ENCODE results near the gene ABHD12. TPM values are rescaled to one million over a fixed set of nuclear protein-coding genes. Genes with fewer than 3 reads are reported as not detected.

Gene ABHD12
- total RNA-seq, 1 donor from 2014 or later, result 51.3 TPM

DNA sequence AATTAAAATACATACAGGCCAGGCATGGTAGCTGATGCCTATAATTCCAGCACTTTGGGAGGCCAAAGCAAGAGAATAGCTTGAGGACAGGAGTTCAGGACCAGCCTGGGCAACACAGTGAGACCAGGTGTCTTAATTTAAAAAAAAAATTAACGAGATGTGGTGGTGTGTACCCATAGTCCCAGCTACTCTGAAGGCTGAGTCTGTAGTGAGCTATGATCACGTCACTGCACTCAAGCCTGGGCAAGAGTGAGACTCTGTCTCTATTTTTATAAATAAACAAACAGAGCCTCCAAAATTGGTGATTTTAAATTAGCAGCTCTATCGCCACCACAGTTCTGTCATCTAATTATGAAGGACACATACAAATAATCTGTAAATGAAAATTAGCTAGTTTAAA is 37.9 kb downstream of the ABHD12 start:
- H3K27ac Mint-ChIP-seq (ENCODE audit: unreplicated experiment), result no peak overlapping the region
- H3K4me1 Mint-ChIP-seq, result peaks cover 35% of the 10 kb centered on the region
- H3K36me3 Mint-ChIP-seq (ENCODE audit: low read depth), result no peaks in the 10 kb centered on the region
- TF ChIP-seq, protein P1, sequence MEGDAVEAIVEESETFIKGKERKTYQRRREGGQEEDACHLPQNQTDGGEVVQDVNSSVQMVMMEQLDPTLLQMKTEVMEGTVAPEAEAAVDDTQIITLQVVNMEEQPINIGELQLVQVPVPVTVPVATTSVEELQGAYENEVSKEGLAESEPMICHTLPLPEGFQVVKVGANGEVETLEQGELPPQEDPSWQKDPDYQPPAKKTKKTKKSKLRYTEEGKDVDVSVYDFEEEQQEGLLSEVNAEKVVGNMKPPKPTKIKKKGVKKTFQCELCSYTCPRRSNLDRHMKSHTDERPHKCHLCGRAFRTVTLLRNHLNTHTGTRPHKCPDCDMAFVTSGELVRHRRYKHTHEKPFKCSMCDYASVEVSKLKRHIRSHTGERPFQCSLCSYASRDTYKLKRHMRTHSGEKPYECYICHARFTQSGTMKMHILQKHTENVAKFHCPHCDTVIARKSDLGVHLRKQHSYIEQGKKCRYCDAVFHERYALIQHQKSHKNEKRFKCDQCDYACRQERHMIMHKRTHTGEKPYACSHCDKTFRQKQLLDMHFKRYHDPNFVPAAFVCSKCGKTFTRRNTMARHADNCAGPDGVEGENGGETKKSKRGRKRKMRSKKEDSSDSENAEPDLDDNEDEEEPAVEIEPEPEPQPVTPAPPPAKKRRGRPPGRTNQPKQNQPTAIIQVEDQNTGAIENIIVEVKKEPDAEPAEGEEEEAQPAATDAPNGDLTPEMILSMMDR (conservative IDR thresholded peaks at IDR 0.05), result no peak
- H3K4me3 Mint-ChIP-seq, result no peak overlapping the region
- no peak for DNase-seq (ENCODE audit: low read depth, low spot score)
- H3K27me3 Mint-ChIP-seq (ENCODE audit: low read depth), result no peaks in the 10 kb centered on the region
- no peaks in the 10 kb centered on the region for H3K9me3 Mint-ChIP-seq

DNA sequence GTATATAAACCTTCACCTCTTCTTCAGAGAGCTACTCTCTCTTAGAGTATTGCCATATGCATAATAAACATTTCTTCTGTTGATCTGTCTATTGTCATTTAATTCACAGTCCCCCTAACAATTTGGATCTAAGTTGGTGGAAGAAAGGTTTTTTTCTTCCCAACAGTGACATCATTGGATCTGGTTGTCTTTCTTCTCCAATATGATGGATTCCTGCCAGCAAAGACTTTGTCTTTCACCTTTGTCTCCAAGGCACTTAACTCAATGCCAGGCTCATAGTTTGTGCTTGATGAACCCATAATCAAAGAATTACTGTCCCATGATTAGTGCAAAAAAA is 39.6 kb downstream of the ABHD12 start:
- Mint-ChIP-seq H3K4me3 (no peak overlapping the region), H3K4me1 (peaks cover 22% of the 10 kb centered on the region), H3K9me3 (no peaks in the 10 kb centered on the region), H3K36me3 (ENCODE audit: low read depth) (no peaks in the 10 kb centered on the region), H3K27me3 (ENCODE audit: low read depth) (no peaks in the 10 kb centered on the region), H3K27ac (ENCODE audit: unreplicated experiment) (no peak overlapping the region)
- no peak for DNase-seq (ENCODE audit: low read depth, low spot score)
- TF ChIP-seq, protein P1 (conservative IDR thresholded peaks at IDR 0.05), result no peak

DNA sequence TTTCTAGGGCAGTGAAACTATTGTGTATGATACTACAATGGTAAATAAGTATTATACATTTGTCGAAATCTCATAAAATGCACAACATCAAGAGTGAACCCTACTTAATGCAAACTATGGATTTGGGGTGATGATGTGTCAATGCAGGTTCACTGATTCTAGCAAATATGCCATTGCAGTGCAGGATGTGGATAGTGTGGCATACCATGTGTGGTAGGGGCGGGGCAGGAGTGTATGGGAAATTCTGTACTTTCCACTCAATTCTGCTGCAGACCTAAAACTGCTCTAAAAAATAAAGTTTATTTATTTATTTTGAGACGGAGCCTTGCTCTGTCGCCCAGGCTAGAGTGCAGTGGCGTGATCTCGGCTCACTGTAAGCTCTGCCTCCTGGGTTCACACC is 44.3 kb downstream of the ABHD12 start:
- no peak for DNase-seq (ENCODE audit: low read depth, low spot score)
- Mint-ChIP-seq H3K4me3 (no peak overlapping the region), H3K36me3 (ENCODE audit: low read depth) (peaks cover 7% of the 10 kb centered on the region), H3K27me3 (ENCODE audit: low read depth) (no peaks in the 10 kb centered on the region), H3K9me3 (no peaks in the 10 kb centered on the region), H3K27ac (ENCODE audit: unreplicated experiment) (no peak overlapping the region), H3K4me1 (peaks cover 5% of the 10 kb centered on the region)
- TF ChIP-seq, protein P1 (conservative IDR thresholded peaks at IDR 0.05), result no peak

DNA sequence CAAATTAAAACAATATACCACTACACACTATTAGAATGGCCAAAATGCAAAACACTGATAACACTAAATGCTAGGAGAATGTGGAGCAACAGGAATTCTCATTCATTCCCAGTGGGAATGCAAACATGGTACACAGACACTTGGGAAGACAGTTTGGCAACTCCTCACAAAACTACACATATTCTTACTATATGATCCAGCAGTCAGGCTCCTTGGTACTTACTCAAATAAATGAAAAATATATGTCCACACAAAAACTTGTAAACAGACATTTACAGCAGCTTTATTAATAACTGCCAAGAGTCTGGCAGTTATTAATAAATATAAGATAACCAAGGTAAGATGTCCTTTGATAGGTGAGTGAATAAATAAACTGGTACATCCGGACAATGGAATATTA is 44.9 kb downstream of the ABHD12 start:
- Mint-ChIP-seq H3K27me3 (ENCODE audit: low read depth) (no peaks in the 10 kb centered on the region), H3K4me3 (no peak overlapping the region), H3K36me3 (ENCODE audit: low read depth) (peaks cover 7% of the 10 kb centered on the region), H3K4me1 (peaks cover 5% of the 10 kb centered on the region), H3K9me3 (no peaks in the 10 kb centered on the region), H3K27ac (ENCODE audit: unreplicated experiment) (no peak overlapping the region)
- TF ChIP-seq, protein P1 (conservative IDR thresholded peaks at IDR 0.05), result no peak
- DNase-seq (ENCODE audit: low read depth, low spot score), result no peak

DNA sequence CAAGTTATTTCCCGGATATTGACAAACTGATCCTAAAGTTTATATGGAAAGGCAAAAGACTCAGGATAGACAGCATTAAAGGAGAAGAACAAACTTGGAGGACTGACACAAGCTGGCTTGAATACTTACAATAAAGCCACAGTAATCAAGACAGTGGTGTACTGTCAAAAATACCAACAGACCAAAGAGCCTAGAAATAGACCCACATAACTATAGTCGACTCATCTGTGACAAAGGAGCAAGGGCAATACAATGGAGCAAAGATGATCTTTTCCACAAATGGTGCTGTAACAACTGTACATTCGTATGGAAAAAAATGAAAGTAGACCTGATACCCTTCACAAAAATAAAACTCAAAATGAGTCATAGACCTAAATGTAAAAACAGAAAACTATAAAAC is 46.0 kb downstream of the ABHD12 start:
- H3K27me3 Mint-ChIP-seq (ENCODE audit: low read depth), result no peaks in the 10 kb centered on the region
- TF ChIP-seq, protein P1 (conservative IDR thresholded peaks at IDR 0.05), result no peak
- H3K27ac Mint-ChIP-seq (ENCODE audit: unreplicated experiment), result no peak overlapping the region
- H3K4me3 Mint-ChIP-seq, result no peak overlapping the region
- peaks cover 7% of the 10 kb centered on the region for H3K36me3 Mint-ChIP-seq (ENCODE audit: low read depth)
- H3K9me3 Mint-ChIP-seq, result no peaks in the 10 kb centered on the region
- peaks cover 5% of the 10 kb centered on the region for H3K4me1 Mint-ChIP-seq
- no peak for DNase-seq (ENCODE audit: low read depth, low spot score)
